Posterior vena cava (tissue), 2 donors: ENCODE data around the gene PAPSS2. TPM values are rescaled to one million over a fixed set of nuclear protein-coding genes. Genes with fewer than 3 reads are reported as not detected.

ENCODE experiments used
- DNase-seq: peaks from one replicate; pipeline ENCODE4 v3.0.0-alpha.2; 2020; ENCODE audit warnings: low spot score
- intact Hi-C, 2 donors: fragments of 100-400 bp; cut with DNase I; formaldehyde crosslinking; loops; one replicate each; pipeline versions ENCODE4 v1.14.1 to v1.14.2; 2022 to 2023
- total RNA-seq, 2 donors: library from RNA; stranded (reverse); fragmentation: NEBNext Ultra II Directional; extraction: Animal tissue kit (Norgen Biotek cat#: 25700); gene quantifications; one replicate each; pipeline ENCODE4 v1.2.1, GENCODE V29; 2021
- donor health status: DM: yes; HTN: yes; CAD: no.
- donor health status: DM: yes; HTN: yes; CAD: no.

PAPSS2 gene
- total RNA-seq, 2 donors from 2014 or later: 30.9 to 46.1 TPM

DNA sequence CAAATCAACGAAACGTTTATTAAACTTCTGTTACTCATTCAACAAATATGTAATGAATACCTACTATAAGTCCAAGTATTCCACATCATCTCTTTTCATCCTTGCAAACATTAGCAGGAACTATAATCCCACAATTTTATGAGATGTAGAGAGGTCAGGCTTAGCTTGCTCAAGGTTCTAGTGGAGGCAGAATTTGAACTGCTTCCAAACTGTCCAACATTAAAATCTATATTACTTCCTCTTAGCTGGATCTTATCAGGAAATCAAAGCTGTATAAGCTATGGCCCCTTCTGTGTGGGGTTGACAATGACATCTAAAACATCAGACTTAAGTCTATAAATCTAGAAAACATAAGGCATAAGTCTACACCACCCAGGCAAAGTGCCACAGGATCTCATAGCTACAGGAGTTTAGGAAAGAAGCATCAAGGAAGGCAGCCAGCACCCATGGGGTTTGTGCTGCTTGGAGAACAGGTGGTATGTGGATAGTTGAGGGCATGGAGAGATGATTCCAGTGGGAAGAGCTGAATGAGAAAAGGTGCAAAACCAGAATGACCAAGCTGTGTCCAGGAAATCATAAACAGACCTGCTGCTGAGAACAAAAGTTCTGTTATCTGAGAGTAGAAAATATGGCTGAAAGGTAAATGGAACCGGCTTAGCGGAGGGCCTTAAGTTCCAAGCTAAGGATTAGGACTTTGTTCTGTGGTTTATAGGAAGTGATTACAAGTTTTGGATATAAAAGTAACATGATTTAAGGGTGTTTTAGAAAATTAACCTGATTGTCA, 34.5 kb downstream of the PAPSS2 start:
- intact Hi-C loops: no loop called here
- no peak for DNase-seq

DNA sequence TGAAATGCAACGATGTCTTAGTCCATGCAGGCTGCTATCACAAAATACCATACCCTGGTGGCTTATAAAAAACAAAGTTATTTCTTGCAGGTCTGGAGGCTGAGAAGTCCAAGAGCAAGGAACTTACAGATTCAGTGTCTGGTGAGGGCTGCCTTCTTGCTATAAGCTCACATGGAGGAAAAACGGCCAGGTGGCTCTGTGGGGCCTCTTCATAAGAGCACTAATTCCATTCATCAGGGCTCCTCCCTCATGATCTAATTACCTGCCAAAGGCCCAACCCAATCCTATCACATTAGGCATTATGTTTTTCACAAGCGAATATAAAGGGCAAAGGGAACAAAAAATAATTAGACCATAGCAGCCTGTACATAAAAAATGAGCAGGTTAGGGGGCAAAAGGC, 35.4 kb downstream of the PAPSS2 start:
- intact Hi-C loops: no loop called here
- no peak for DNase-seq

DNA sequence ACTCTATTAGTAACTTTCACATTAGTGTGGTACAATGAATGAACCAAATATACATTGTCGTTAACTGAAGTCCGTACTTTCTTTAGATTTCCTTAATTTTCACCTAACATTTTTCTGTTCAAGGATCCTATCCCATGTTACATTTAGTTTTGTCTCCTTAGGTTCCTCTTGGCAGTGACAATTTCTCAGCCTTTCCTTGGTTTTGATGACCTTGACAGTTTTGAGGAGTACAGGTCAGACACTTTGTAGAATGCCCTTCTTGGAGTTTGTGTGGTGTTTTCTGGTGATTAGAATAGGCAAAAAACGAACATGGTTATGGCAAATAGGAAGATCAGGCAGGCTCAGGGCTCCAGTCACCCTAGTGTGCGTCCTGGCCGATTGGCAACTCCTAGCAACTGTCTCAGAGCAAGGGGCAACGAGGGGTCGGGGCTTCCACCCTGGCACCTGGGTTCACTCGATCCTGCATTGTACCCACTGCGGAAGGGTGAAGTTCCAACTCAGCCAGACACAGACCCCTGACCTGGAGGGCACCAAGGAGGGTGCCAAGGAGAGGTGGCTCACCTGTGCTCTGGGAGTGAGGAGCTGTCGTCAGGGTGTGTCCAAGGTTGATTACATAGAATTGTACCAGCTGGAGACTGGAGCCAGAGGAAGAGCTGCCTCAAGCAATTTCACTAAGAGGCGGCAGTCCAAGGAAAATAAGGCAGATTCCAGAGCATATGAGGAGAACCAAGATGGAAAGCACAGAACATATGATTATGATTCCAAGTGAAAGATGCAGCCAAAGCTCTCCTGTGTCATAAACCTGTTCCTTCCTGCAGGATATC, 37.5 kb downstream of the PAPSS2 start:
- intact Hi-C loops: no loop called here
- no peak for DNase-seq

DNA sequence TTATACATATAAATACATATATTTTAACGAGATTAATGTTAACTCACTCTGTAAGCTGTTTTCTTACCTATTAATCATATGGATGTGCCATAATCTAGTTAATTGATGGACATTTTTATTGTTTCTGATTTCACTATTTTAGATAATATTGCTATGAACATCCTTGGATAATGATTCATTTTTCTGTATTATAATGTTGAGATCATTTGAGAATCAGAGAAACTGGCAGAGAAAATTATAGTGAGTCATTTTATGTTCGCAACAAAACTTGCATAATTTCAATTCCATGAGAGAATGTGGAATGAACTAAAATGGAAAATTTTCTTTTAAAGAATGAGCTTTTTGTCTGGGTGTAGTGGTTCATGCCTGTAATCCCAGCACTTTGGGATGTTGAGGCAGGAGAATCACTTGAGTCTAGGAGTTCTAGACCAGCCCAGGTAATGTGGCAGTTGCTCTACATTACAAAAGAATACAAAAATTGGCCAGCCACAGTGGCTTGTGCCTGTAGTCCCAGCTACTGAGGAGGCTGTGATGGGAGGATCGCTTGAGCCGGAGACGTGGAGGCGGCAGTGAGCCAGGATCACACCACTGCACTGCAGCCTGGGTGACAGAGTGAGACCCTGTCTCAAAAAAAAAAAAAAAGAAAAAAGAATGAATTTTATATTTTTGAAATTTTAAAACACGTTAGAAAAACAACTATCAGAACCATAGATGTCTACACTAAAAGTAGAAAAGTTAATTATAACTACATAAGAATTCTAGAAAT, 40.5 kb downstream of the PAPSS2 start:
- DNase-seq: no peak
- intact Hi-C loops: no loop called here

DNA sequence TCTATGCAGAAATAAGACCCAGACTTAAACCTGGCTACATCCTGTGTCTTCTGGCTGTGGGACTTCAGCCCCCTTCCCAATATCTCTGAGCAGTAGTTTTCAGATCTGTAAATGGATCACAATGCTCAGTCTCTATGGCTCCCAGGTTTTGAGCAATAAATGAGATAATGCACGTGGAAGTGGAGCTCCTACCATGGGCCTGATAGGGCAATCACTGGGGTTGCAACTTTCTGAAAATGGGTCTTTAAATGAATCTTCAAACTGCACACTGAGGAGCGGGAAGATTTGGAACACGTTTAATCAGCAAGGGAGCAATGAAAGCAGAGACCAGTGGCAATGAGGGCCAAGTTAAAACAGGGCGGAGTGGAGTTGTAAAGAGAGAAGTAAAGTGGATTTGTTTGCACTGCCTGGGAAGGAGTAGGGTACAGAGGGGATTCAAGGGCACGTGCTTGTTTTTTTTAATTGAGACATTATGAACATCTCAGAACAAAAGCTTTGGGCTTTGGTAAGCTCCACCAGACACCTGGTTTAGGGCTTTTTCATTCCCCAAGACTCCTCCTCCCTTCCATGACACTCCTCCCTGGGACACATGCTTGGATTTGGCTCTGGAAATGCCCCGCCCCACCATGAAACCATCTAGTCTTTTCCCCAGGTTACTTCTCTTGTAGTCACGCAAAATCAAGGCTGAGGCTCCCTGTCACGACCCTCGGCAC, 42.7 kb downstream of the PAPSS2 start:
- intact Hi-C loops: no loop called here

DNA sequence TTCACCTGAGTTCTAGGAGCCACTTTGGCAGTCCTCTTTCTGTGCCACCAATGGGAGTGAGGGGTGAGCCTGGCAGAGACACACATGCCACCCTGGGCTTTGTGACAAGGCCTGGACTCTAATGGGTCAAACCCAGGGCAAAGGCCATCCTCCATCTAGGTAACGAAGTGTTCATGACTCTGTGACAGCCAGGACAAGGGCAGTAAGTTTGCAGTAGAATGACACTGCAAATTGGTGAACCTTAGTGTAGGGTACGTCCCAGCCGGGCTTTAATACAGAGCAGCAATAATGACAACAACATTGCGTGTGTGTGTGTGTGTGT, 43.3 kb downstream of the PAPSS2 start:
- intact Hi-C loops: no loop called here
- DNase-seq: no peak

More for the DNA sequence above, 42.7 kb downstream of the PAPSS2 start:
- DNase-seq: no peak

DNA sequence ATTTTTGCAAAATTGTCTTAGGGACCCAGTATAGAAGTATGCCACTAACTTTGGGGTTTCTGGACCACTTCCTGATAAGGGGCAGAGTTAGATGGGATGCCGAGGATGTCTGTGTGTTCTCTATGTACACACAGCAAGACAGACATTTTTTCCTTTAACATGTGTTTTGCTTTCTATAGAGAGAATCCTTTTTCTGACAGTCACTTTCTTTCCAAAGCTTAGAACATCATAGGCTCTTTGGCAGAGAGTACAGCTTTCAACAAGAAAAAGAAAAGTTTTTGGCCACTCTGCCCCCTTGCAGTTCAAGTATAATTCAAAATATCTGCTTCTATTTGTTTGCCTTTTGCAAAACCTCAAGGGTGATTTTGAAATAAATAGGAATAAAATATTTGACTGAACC, 44.1 kb downstream of the PAPSS2 start:
- intact Hi-C loops: no loop called here
- DNase-seq: no peak

DNA sequence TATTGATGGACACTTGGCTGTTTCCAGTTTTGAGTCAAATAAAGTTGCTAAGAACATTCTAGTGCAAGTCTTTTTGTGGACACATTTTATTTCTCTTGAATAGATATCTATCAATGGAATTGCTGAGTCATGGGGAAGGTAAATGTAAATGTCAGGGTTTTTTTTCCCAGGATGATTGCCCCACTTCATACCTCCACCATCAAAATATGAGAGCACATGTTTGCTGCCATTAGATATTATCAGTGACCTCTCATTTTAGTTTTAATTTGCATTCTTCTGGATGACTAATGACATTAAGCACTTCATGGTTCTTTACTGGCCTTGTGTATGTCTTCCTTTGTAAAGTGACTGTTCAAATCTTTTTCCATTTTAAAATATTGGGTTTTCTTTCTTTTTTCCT, 45.7 kb downstream of the PAPSS2 start:
- DNase-seq: no peak
- intact Hi-C loops: no loop called here

DNA sequence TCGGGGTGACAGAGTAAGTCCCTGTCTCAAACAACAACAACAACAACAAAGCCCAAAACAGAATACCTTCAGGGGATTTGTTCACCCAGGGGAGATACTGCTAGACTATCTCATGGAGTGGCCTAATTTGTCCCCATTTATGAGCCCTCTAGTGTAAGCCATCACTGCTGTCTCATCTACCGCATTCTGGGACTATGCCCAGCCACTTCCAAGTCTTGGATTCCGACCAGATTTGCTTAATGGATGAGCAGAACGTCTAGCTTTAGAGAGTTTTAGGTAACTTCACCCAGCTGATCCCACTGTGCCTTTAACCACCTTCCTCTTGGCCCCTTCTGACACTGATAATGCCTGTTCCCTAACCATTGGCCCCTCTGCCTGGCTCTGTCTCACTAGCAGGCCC, 47.1 kb downstream of the PAPSS2 start:
- intact Hi-C loops: no loop called here

DNA sequence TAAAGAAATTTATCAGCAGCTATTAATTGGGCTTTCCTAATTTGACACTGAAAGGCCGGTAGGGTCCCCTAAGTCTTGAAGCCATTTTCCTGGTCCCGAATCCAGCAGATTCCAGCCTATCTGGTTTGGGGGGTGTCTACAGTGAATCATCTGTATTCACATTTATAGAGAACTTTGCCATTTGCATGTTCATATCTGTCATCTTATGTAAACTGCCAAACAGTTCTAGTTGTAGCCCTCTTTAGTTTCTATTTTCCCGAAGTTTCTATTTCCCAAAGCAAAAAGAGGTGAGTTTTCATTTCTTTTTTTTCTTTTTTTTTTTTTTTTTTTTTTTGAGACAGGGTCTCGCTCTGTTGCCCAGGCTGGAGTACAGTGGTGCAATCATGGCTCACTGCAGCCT, 47.6 kb downstream of the PAPSS2 start:
- intact Hi-C loops: no loop called here
- DNase-seq: no peak

More for the DNA sequence above, 47.1 kb downstream of the PAPSS2 start:
- DNase-seq: no peak

DNA sequence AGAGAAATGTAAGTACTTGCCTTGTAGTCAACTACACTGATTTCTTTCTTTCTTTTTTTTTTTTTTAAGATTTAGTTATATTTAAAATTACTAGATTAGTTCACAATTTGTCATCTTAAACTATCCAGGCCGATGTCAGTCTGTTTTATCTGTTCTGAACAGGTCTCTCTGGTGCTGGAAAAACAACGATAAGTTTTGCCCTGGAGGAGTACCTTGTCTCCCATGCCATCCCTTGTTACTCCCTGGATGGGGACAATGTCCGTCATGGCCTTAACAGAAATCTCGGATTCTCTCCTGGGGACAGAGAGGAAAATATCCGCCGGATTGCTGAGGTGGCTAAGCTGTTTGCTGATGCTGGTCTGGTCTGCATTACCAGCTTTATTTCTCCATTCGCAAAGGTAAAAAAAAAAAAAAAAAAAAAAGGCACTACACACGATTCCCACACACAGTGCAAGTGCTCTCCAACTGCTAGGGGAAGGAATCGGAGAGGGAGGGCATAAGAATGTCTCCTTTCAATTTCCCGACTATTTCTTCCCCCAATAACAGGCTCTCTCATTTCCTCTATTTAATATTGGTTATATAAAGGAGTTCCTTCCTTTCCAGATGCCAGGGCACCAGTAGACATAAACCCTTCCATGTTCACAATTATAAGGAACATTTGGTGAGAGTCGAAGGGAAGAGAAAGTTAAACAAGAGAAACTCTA, 53.4 kb downstream of the PAPSS2 start:
- DNase-seq: no peak
- intact Hi-C loops: no loop called here

DNA sequence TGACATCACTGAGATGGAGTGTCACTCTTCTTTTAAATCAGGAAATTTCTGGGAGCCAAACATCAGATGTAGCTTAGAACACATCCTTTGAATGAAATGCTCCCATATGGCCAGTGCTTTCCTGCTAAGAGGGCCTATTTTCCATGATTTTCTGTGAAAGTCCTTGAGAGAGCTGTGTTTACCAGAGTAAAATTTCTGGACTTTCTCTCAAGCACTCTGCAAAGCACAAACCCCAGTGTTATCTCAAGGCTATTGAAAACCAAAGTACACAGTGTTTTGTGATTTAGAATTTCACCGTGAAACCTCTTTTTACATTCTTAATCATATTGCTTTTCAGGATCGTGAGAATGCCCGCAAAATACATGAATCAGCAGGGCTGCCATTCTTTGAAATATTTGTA, 54.0 kb downstream of the PAPSS2 start:
- DNase-seq: no peak
- intact Hi-C loops: no loop called here

DNA sequence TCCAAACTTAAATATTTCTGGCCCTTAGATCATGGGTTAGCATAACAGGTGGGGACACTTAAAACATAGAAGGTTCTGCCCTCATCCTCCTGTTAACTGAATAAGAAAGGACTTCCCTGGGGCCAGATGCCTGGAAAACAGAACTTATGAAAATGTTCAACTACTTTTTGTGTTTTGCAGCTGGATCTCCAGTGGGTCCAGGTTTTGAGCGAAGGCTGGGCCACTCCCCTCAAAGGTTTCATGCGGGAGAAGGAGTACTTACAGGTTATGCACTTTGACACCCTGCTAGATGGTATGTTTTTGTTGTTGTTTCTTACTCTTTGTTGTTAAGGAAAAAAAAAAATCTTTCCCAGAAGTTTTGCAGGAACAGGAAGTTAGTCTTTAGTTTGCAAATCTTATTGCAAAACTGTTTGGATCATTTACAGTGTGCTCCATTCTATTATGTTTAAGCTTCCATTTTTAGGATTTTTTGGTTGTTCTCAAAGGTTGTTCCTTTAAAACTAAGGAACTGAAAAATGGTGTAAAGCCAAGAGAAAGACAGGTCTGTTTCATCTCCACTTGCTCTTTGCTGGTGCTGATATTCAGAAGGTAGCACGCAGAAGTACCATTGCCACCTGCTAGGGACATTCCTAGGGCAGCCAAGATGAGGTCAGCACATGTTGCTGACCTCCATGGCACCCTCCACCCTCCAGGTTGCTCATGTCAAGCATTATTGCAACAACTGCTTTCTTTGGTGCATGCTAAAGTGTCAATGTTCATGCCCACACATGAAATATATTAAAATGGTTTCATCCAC, 56.1 kb downstream of the PAPSS2 start:
- DNase-seq: no peak
- intact Hi-C loops: no loop called here

DNA sequence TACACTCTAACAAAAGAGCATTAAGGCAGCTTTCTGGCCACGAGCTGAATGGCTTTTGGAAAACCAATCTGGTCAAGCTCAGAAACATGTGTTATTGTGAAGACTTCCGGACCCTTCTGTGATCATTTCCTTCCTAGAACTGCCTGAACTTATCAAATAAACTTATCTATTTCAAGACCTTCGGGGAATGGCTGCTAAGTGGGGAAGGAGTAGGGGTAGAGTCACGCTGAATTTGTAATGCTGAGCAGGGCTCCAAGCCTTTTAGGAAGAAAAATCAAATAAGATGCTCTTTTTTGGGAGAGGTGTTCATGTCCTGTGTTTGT, 56.6 kb downstream of the PAPSS2 start:
- intact Hi-C loops: no loop called here

DNA sequence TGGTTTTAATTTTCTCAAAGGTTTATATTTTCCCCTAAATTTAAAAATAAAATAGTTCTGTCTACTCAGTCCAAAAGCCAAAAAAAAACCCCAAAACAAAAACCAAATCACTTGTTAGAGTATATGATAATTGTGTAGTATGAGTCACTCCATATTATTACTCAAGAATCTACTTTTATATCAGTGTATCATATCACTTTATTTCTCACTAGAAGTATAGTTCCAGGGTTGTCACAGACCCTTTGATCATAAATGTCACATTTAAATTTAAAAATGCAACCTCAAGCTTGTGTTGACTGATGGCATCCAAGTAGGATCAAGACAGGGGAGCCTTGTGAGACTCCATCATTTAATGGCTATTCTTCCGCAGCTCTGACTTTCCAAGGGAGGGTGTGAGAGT, 61.0 kb downstream of the PAPSS2 start:
- no peak for DNase-seq
- intact Hi-C loops: no loop called here

More for the DNA sequence above, 56.6 kb downstream of the PAPSS2 start:
- no peak for DNase-seq

DNA sequence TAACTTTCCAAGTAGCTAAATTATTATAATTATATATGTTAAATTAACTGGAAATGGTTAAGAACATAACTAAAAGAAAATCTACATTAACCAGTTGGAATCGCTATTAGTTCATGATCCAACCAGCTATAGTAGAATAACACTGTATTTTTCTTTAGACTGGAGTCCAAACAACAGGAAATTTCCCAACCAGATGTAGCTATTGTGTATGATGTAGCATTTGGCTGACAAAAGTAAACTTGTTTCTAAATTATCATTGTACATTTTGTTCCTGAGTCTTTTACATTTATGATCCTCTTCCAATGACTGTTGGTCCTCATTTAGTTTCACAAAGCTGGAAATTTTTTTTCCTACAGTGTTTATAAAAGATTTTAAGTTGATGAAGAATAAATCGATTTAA, 62.1 kb downstream of the PAPSS2 start:
- intact Hi-C loops: no loop called here
- no peak for DNase-seq

DNA sequence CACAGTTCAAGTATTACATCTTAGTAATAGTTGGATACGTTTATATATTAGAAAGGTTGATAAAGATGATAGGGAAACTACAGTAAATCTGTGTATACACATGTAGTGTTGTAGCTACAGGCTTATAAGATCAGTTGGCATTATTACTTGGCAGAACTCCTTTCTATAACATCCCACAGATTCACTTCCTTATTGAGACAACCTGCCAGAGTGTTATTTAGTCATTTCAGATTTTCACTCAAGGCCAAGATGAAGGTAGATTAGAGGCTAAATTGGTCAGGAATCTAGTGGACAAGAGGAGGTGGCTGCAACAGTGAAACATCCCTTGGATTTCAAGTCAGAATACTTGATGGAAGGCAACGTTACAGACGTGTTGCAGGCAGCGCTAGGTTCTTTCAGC, 63.0 kb downstream of the PAPSS2 start:
- intact Hi-C loops: no loop called here
- no peak for DNase-seq

DNA sequence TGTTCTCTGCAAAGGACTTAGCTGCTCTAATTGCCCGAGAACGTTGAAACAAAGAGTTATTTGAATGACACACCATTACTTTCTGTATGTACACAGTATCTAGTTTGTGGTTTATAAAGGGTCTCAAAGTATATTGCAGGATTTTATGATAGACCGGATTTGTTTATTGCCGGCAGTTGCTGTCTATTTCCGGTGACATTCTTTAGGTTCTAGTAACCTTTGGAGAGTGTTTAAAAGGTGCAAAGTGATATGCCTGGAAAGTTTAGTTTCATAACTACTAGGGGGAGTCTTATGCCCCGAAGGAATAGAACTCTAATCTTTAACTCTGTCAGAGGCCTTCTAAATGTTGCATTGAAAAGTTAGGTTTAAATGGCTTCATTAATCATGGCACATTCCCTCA, 63.8 kb downstream of the PAPSS2 start:
- intact Hi-C loops: no loop called here
- no peak for DNase-seq
